Measurements from ENCODE around the gene KCNIP1.

- TF ChIP-seq POLR2A (IDR thresholded peaks at IDR 0.05) (no peak), POLR2AphosphoS5 (IDR thresholded peaks at IDR 0.05) (no peak)
Measured at GRCh38 chr5:170761048-170761707, 257.4 kb downstream of the KCNIP1 start.
